ENCODE results near the gene KCND3.

KCND3 gene

DNA sequence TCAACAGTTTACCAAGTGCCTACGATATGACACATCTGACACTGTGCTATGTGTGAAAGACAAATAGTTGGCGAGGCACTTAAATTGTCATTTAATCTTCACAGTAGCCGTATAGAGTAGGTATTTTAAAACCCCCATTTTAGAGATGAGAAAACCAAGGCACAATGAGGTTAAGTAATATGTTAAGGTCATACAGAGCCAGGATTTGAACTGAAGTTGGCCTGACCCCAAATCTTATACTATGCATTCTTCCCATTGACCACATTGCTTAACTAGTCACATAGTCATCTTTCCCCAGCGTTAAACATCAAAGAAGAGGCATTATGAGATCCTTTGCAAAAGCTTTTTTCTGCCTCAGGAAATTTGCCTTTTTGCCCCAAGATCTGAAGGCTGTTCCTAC is 254.1 kb downstream of the KCND3 start:
- Histone ChIP-seq H3K4me3 (ENCODE audit: low read length) (no peak overlapping the region), H3K4me2 (ENCODE audit: low read length) (no peak overlapping the region), H3K36me3 (replicated peaks; ENCODE audit: low read depth, low read length) (no peaks in the 10 kb centered on the region), H2AFZ (ENCODE audit: low read depth, low read length) (no peak overlapping the region), H3K4me1 (ENCODE audit: low read length) (peaks cover 12% of the 10 kb centered on the region), H3K27me3 (ENCODE audit: low read depth, low read length) (no peaks in the 10 kb centered on the region), H4K20me1 (ENCODE audit: insufficient read depth, low read length) (0 out of 2 replicates have a peak, but pooled peaks cover 7% of the 10 kb centered on the region), H3K79me2 (ENCODE audit: low read length) (0 out of 2 replicates have a peak, but pooled peaks cover 3% of the 10 kb centered on the region), H3K9me3 (ENCODE audit: insufficient read depth, low read length) (no peaks in the 10 kb centered on the region), H3K9ac (ENCODE audit: low read length) (no peak overlapping the region), H3K27ac (ENCODE audit: low read length) (no peak overlapping the region)
- no peak for TF ChIP-seq EZH2phosphoT487 (IDR thresholded peaks at IDR 0.05; ENCODE audit: low read depth)
- TF ChIP-seq, protein P1, sequence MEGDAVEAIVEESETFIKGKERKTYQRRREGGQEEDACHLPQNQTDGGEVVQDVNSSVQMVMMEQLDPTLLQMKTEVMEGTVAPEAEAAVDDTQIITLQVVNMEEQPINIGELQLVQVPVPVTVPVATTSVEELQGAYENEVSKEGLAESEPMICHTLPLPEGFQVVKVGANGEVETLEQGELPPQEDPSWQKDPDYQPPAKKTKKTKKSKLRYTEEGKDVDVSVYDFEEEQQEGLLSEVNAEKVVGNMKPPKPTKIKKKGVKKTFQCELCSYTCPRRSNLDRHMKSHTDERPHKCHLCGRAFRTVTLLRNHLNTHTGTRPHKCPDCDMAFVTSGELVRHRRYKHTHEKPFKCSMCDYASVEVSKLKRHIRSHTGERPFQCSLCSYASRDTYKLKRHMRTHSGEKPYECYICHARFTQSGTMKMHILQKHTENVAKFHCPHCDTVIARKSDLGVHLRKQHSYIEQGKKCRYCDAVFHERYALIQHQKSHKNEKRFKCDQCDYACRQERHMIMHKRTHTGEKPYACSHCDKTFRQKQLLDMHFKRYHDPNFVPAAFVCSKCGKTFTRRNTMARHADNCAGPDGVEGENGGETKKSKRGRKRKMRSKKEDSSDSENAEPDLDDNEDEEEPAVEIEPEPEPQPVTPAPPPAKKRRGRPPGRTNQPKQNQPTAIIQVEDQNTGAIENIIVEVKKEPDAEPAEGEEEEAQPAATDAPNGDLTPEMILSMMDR (IDR thresholded peaks at IDR 0.05; ENCODE audit: low read depth, low read length), result no peak

DNA sequence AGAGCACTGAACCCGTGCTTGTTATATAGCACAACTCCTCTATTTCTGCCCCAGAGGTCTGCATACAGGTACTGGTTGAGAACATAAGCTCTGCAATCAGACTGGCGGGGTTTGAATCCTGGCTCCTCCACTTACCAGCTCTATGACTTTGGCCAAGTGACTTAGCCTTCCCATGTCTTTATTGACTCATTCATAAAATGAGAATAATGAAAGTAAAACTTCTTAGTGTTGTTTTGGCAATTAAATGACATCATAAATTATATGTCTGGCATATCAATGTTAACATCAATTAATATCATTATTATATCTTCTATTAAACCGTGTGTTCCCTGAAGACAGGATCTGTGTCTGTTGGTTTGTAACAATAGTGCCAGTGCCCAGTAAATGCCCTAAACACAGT is 254.6 kb downstream of the KCND3 start:
- H3K4me2 ChIP-seq (ENCODE audit: low read length), result no peak overlapping the region
- 0 out of 2 replicates have a peak, but pooled peaks cover 3% of the 10 kb centered on the region for H3K79me2 ChIP-seq (ENCODE audit: low read length)
- no peaks in the 10 kb centered on the region for H3K27me3 ChIP-seq (ENCODE audit: low read depth, low read length)
- H3K27ac ChIP-seq (ENCODE audit: low read length), result no peak overlapping the region
- H4K20me1 ChIP-seq (ENCODE audit: insufficient read depth, low read length), result 0 out of 2 replicates have a peak, but pooled peaks cover 7% of the 10 kb centered on the region
- H3K4me3 ChIP-seq (ENCODE audit: low read length), result no peak overlapping the region
- no peaks in the 10 kb centered on the region for H3K36me3 ChIP-seq (replicated peaks; ENCODE audit: low read depth, low read length)
- no peak overlapping the region for H3K9ac ChIP-seq (ENCODE audit: low read length)
- TF ChIP-seq, protein P1 (IDR thresholded peaks at IDR 0.05; ENCODE audit: low read depth, low read length), result no peak
- no peak for TF ChIP-seq EZH2phosphoT487 (IDR thresholded peaks at IDR 0.05; ENCODE audit: low read depth)
- H3K9me3 ChIP-seq (ENCODE audit: insufficient read depth, low read length), result no peaks in the 10 kb centered on the region
- peaks cover 9% of the 10 kb centered on the region for H3K4me1 ChIP-seq (ENCODE audit: low read length)
- no peak overlapping the region for H2AFZ ChIP-seq (ENCODE audit: low read depth, low read length)

DNA sequence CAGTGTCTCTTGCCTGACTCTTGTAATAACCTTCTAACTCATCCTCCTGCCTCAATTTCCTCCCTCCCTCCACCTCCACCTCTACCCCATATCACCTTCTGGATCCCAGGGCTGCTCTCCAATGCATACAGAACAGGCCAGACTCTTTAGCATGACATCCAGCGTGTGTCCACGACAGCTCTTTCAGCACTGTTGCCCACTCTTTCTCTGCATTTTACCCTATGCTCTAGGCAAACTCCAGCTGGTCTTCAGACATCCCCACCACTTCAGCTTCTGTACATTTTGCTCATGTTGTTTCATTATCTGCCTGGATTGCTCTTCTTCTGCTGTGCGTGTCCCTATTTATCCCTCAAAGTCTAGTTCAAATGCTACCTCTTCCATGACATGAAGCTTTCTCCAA is 255.0 kb downstream of the KCND3 start:
- peaks cover 7% of the 10 kb centered on the region for H3K4me1 ChIP-seq (ENCODE audit: low read length)
- H3K4me2 ChIP-seq (ENCODE audit: low read length), result no peak overlapping the region

DNA sequence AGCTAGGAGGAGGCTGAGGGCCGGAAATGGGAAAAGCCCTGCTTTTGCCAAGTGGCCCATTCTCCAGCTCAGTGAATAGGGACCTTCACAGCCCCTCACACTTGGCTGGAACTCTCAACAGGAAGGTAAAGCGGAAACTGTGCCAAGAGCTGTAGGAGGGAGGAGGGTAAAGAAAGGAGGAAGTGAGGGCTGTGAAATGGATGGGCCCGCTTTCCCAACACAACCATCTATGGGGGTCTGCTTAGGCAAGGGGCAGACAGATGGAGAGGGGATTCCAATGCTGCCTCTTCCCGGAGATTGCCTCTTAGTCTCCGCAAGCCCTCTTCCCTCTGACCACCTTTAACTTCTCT is 255.5 kb downstream of the KCND3 start:
- Histone ChIP-seq H3K4me2 (ENCODE audit: low read length) (no peak overlapping the region), H4K20me1 (ENCODE audit: insufficient read depth, low read length) (0 out of 2 replicates have a peak, but pooled peaks cover 7% of the 10 kb centered on the region), H3K27ac (ENCODE audit: low read length) (no peak overlapping the region), H3K9me3 (ENCODE audit: insufficient read depth, low read length) (no peaks in the 10 kb centered on the region), H3K36me3 (replicated peaks; ENCODE audit: low read depth, low read length) (no peaks in the 10 kb centered on the region), H2AFZ (ENCODE audit: low read depth, low read length) (no peak overlapping the region), H3K27me3 (ENCODE audit: low read depth, low read length) (no peaks in the 10 kb centered on the region), H3K4me1 (ENCODE audit: low read length) (peaks cover 7% of the 10 kb centered on the region), H3K9ac (ENCODE audit: low read length) (no peak overlapping the region), H3K79me2 (ENCODE audit: low read length) (0 out of 2 replicates have a peak, but pooled peaks cover 3% of the 10 kb centered on the region), H3K4me3 (ENCODE audit: low read length) (no peak overlapping the region)
- no peak for TF ChIP-seq EZH2phosphoT487 (IDR thresholded peaks at IDR 0.05; ENCODE audit: low read depth)
- TF ChIP-seq, protein P1 (IDR thresholded peaks at IDR 0.05; ENCODE audit: low read depth, low read length), result no peak

More for the DNA sequence above, 255.0 kb downstream of the KCND3 start:
- Histone ChIP-seq H3K9ac (ENCODE audit: low read length) (no peak overlapping the region), H3K36me3 (replicated peaks; ENCODE audit: low read depth, low read length) (no peaks in the 10 kb centered on the region), H3K79me2 (ENCODE audit: low read length) (0 out of 2 replicates have a peak, but pooled peaks cover 3% of the 10 kb centered on the region), H2AFZ (ENCODE audit: low read depth, low read length) (no peak overlapping the region), H3K9me3 (ENCODE audit: insufficient read depth, low read length) (no peaks in the 10 kb centered on the region), H3K27me3 (ENCODE audit: low read depth, low read length) (no peaks in the 10 kb centered on the region), H3K27ac (ENCODE audit: low read length) (no peak overlapping the region), H4K20me1 (ENCODE audit: insufficient read depth, low read length) (0 out of 2 replicates have a peak, but pooled peaks cover 7% of the 10 kb centered on the region), H3K4me3 (ENCODE audit: low read length) (no peak overlapping the region)
- no peak for TF ChIP-seq EZH2phosphoT487 (IDR thresholded peaks at IDR 0.05; ENCODE audit: low read depth)
- TF ChIP-seq, protein P1 (IDR thresholded peaks at IDR 0.05; ENCODE audit: low read depth, low read length), result no peak
